HepG2 (cell line): ENCODE results near the gene ZNF512B. TPM values are rescaled to one million over a fixed set of nuclear protein-coding genes. Genes with fewer than 3 reads are reported as not detected.

ENCODE experiments used
- CCAR2 ChIP-seq: fragments of 200-400 bp; formaldehyde crosslinking; optimal IDR thresholded peaks from 2 replicates; pipeline ENCODE3; 2018; ENCODE audit warnings: low read depth, mild to moderate bottlenecking, low read length, moderate library complexity
- FOXJ3 ChIP-seq: sonication (generic); formaldehyde crosslinking; IDR thresholded peaks from 2 replicates; pipeline ENCODE4 v1.4.0; 2020; ENCODE audit warnings: missing genetic modification reagents, mild to moderate bottlenecking, borderline replicate concordance
- GATA4 ChIP-seq: sonication (generic); IDR thresholded peaks from 2 replicates; pipeline ENCODE4 v1.6.1; 2016; ENCODE audit warnings: antibody characterized with exemption, low read depth, borderline replicate concordance
- HOXD1 ChIP-seq: sonication (generic); formaldehyde crosslinking; IDR thresholded peaks from 2 replicates; pipeline ENCODE4 v1.5.0; 2020; ENCODE audit warnings: missing genetic modification reagents
- MAF1 ChIP-seq: sonication (generic); formaldehyde crosslinking; IDR thresholded peaks from 2 replicates; pipeline ENCODE4 v1.5.0; 2020; ENCODE audit warnings: missing genetic modification reagents, borderline replicate concordance
- MEF2D ChIP-seq: sonication (generic); formaldehyde crosslinking; IDR thresholded peaks from 2 replicates; pipeline ENCODE4 v1.5.1; 2020; ENCODE audit warnings: mild to moderate bottlenecking, missing genetic modification reagents
- NFIC ChIP-seq: IDR thresholded peaks from 2 replicates; pipeline ENCODE4 v1.6.1; 2012; ENCODE audit warnings: mild to moderate bottlenecking, low read length, inconsistent platforms
- PRPF4 ChIP-seq: fragments of 200-400 bp; formaldehyde crosslinking; IDR thresholded peaks from 2 replicates; pipeline ENCODE4 v1.6.1; 2016; ENCODE audit warnings: low read length, low read depth; ENCODE audit not compliant: poor library complexity, severe bottlenecking
- SAFB2 ChIP-seq: sonication (generic); formaldehyde crosslinking; IDR thresholded peaks from 2 replicates; pipeline ENCODE4 v1.5.1; 2020; ENCODE audit warnings: missing genetic modification reagents, low read depth, mild to moderate bottlenecking, borderline replicate concordance
- SP4 ChIP-seq: sonication (generic); formaldehyde crosslinking; IDR thresholded peaks from 2 replicates; pipeline ENCODE4 v1.8.1; 2023; ENCODE audit warnings: mild to moderate bottlenecking, missing genetic modification reagents
- ZNF138 ChIP-seq: sonication (generic); formaldehyde crosslinking; IDR thresholded peaks from 2 replicates; pipeline ENCODE4 v1.5.0; 2020; ENCODE audit warnings: mild to moderate bottlenecking, low read depth, missing genetic modification reagents
- ZNF232 ChIP-seq: sonication (generic); formaldehyde crosslinking; IDR thresholded peaks from 2 replicates; pipeline ENCODE4 v1.4.0; 2020; ENCODE audit warnings: missing genetic modification reagents, borderline replicate concordance
- ZNF451 ChIP-seq: sonication (generic); formaldehyde crosslinking; IDR thresholded peaks from 2 replicates; pipeline ENCODE4 v1.5.0; 2020; ENCODE audit warnings: mild to moderate bottlenecking, missing genetic modification reagents
- ZNF670 ChIP-seq: sonication (generic); formaldehyde crosslinking; IDR thresholded peaks from 2 replicates; pipeline ENCODE4 v1.8.0; 2022; ENCODE audit warnings: mild to moderate bottlenecking, missing genetic modification reagents, borderline replicate concordance
- ZNF850 ChIP-seq: sonication (generic); formaldehyde crosslinking; conservative IDR thresholded peaks from 2 replicates; pipeline ENCODE4 v1.9.0; 2021; ENCODE audit warnings: mild to moderate bottlenecking, missing genetic modification reagents
- ZSCAN22 ChIP-seq: sonication (generic); formaldehyde crosslinking; IDR thresholded peaks from 2 replicates; pipeline ENCODE4 v1.4.0; 2020; ENCODE audit warnings: mild to moderate bottlenecking, missing genetic modification reagents
- polyA plus RNA-seq, 8 experiments: library from polyadenylated mRNA; depleted of rRNA in 3 of 8; stranded (reverse) in 7 of 8; unstranded in 1 of 8; fragments of >200 nt; fragmentation: Illumina TruSeq in 4 of 8; extraction: Trizol in 4 of 8; gene quantifications; 2 replicates each; pipeline versions ENCODE4 v1.2.1 to v1.2.3, GENCODE V29; 2011 to 2016; ENCODE audit warnings: low read depth in 4 of 8, missing spikeins in 1 of 8, mixed read lengths in 1 of 8; ENCODE audit not compliant: insufficient read depth in 1 of 8
- total RNA-seq, 5 experiments: library from RNA; depleted of rRNA; stranded (reverse); fragments of >200 nt; fragmentation: Illumina TruSeq; extraction: Trizol; gene quantifications; 2 replicates each; pipeline ENCODE4 v1.2.3, GENCODE V29; 2016; ENCODE audit warnings: low read depth in 1 of 5
- TF ChIP-seq, protein P1 (sequence below): sonication (generic); formaldehyde crosslinking; IDR thresholded peaks from 2 replicates; pipeline ENCODE4 v1.4.0; 2020; ENCODE audit warnings: missing genetic modification reagents, borderline replicate concordance
- TF ChIP-seq, protein P2 (sequence below): sonication (generic); formaldehyde crosslinking; IDR thresholded peaks from 2 replicates; pipeline ENCODE4 v1.4.0; 2020; ENCODE audit warnings: missing genetic modification reagents; ENCODE audit errors: not compliant biosample characterization
- TF ChIP-seq, protein P3 (sequence below): sonication (generic); formaldehyde crosslinking; conservative IDR thresholded peaks from 2 replicates; pipeline ENCODE4 v1.4.0; 2020; ENCODE audit warnings: missing genetic modification reagents
- TF ChIP-seq, protein P4 (sequence below): sonication (generic); formaldehyde crosslinking; IDR thresholded peaks from 2 replicates; pipeline ENCODE4 v1.4.0; 2020; ENCODE audit warnings: mild to moderate bottlenecking, missing genetic modification reagents
- TF ChIP-seq, protein P5 (sequence below): sonication (generic); formaldehyde crosslinking; IDR thresholded peaks from 2 replicates; pipeline ENCODE4 v1.4.0; 2020; ENCODE audit warnings: missing genetic modification reagents, borderline replicate concordance

The ZNF512B gene
- total and polyA plus RNA-seq, 2 of the 13 experiments (the other 11 are each of a cell fraction or from before 2014, with no cell fraction given): 11.5 to 30.6 TPM

DNA sequence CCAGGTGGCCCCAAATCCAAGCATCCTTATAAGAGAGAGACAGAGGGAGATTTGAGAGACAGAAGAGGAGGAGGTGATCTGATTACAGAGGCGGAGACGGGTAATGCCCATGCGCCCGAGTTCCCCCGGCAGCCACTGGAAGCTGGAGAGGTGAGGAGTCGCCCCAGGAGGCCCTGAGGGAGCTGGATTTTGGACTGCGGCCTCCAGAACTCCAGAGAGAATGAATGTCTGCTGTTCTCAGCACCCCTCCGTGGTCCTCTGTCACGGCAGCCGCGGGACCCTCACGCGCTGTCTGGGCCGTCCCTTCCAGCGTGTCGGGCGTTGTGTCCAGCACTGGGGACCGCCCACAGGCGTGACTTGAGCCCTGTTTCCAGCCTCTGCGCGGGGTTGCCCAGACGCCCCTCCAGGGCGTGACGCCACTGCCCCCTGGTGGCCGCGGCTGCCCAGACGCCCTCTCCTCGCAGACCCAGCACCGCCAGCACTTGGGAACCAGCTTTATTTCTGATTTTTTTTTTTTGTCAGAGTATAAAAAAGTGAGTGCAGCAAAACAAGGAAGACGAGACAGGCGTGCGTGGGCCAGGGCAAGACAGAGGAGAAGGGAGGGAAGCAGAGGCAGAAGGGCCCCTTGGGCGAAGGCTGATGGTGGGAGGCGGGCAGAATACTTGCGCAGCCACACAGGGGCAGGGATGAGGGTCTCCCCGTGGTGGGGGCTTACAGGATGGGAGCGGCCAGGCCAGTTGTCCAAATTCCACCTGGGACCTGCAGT, 4.1 kb upstream of the ZNF512B start (continued):
- peak; percentile 77 for TF ChIP-seq FOXJ3 (CRISPR knock-in tag)
- no peak for TF ChIP-seq ZSCAN22 (CRISPR knock-in tag)
- peak; percentile 78 for TF ChIP-seq MEF2D
- TF ChIP-seq, protein P1, sequence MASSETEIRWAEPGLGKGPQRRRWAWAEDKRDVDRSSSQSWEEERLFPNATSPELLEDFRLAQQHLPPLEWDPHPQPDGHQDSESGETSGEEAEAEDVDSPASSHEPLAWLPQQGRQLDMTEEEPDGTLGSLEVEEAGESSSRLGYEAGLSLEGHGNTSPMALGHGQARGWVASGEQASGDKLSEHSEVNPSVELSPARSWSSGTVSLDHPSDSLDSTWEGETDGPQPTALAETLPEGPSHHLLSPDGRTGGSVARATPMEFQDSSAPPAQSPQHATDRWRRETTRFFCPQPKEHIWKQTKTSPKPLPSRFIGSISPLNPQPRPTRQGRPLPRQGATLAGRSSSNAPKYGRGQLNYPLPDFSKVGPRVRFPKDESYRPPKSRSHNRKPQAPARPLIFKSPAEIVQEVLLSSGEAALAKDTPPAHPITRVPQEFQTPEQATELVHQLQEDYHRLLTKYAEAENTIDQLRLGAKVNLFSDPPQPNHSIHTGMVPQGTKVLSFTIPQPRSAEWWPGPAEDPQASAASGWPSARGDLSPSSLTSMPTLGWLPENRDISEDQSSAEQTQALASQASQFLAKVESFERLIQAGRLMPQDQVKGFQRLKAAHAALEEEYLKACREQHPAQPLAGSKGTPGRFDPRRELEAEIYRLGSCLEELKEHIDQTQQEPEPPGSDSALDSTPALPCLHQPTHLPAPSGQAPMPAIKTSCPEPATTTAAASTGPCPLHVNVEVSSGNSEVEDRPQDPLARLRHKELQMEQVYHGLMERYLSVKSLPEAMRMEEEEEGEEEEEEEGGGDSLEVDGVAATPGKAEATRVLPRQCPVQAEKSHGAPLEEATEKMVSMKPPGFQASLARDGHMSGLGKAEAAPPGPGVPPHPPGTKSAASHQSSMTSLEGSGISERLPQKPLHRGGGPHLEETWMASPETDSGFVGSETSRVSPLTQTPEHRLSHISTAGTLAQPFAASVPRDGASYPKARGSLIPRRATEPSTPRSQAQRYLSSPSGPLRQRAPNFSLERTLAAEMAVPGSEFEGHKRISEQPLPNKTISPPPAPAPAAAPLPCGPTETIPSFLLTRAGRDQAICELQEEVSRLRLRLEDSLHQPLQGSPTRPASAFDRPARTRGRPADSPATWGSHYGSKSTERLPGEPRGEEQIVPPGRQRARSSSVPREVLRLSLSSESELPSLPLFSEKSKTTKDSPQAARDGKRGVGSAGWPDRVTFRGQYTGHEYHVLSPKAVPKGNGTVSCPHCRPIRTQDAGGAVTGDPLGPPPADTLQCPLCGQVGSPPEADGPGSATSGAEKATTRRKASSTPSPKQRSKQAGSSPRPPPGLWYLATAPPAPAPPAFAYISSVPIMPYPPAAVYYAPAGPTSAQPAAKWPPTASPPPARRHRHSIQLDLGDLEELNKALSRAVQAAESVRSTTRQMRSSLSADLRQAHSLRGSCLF (CRISPR knock-in tag): peak; percentile 82; the same call in 1 of the 2 replicates
- TF ChIP-seq ZNF451 (CRISPR knock-in tag): peak; percentile 69; the same call in 1 of the 2 replicates
- TF ChIP-seq HOXD1 (CRISPR knock-in tag): peak; percentile 94
- TF ChIP-seq SAFB2 (CRISPR knock-in tag): peak; percentile 96
- peak; percentile 84; the same call in 1 of the 2 replicates for TF ChIP-seq ZNF232 (CRISPR knock-in tag)
- TF ChIP-seq, protein P2, sequence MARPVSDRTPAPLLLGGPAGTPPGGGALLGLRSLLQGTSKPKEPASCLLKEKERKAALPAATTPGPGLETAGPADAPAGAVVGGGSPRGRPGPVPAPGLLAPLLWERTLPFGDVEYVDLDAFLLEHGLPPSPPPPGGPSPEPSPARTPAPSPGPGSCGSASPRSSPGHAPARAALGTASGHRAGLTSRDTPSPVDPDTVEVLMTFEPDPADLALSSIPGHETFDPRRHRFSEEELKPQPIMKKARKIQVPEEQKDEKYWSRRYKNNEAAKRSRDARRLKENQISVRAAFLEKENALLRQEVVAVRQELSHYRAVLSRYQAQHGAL (CRISPR knock-in tag): peak; percentile 60
- TF ChIP-seq SP4: peak; percentile 93
- no peak for TF ChIP-seq CCAR2
- peak; percentile 20 for TF ChIP-seq PRPF4
- 0 out of 2 replicates have a peak, but pooled peaks have one; percentile 17 for TF ChIP-seq GATA4
- TF ChIP-seq, protein P3, sequence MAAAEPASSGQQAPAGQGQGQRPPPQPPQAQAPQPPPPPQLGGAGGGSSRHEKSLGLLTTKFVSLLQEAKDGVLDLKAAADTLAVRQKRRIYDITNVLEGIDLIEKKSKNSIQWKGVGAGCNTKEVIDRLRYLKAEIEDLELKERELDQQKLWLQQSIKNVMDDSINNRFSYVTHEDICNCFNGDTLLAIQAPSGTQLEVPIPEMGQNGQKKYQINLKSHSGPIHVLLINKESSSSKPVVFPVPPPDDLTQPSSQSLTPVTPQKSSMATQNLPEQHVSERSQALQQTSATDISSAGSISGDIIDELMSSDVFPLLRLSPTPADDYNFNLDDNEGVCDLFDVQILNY (CRISPR knock-in tag): peak; percentile 72
- no peak for TF ChIP-seq NFIC
- peak; percentile 86; the same call in 1 of the 2 replicates for TF ChIP-seq MAF1 (CRISPR knock-in tag)
- TF ChIP-seq ZNF670: no peak
- TF ChIP-seq, protein P4, sequence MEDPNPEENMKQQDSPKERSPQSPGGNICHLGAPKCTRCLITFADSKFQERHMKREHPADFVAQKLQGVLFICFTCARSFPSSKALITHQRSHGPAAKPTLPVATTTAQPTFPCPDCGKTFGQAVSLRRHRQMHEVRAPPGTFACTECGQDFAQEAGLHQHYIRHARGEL (CRISPR knock-in tag): no peak
- TF ChIP-seq ZNF138 (CRISPR knock-in tag): peak; percentile 76; the same call in 1 of the 2 replicates
- TF ChIP-seq, protein P5, sequence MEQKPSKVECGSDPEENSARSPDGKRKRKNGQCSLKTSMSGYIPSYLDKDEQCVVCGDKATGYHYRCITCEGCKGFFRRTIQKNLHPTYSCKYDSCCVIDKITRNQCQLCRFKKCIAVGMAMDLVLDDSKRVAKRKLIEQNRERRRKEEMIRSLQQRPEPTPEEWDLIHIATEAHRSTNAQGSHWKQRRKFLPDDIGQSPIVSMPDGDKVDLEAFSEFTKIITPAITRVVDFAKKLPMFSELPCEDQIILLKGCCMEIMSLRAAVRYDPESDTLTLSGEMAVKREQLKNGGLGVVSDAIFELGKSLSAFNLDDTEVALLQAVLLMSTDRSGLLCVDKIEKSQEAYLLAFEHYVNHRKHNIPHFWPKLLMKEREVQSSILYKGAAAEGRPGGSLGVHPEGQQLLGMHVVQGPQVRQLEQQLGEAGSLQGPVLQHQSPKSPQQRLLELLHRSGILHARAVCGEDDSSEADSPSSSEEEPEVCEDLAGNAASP: peak; percentile 82
- TF ChIP-seq ZNF850 (CRISPR knock-in tag): no peak
